Suprapubic skin (tissue), 3 donors: ENCODE measurements around the gene GNAS-AS1.

Experiments
- POLR2A ChIP-seq, 2 donors: fragments of 450-650 bp; IDR thresholded peaks; one replicate each; pipeline ENCODE4 v1.6.1; 2017; ENCODE audit warnings: antibody characterized with exemption in 2 of 2, mild to moderate bottlenecking in 2 of 2, moderate library complexity in 2 of 2
- TF ChIP-seq, protein P1 (sequence below), 2 donors: fragments of 200-600 bp in 1 of 2; fragments of 450-650 bp in 1 of 2; sonication (generic) in 1 of 2; IDR thresholded peaks; one replicate each; pipeline ENCODE4 v1.5.1; 2016 to 2019; ENCODE audit warnings: antibody characterized with exemption in 2 of 2, mild to moderate bottlenecking in 1 of 2, moderate library complexity in 1 of 2

DNA sequence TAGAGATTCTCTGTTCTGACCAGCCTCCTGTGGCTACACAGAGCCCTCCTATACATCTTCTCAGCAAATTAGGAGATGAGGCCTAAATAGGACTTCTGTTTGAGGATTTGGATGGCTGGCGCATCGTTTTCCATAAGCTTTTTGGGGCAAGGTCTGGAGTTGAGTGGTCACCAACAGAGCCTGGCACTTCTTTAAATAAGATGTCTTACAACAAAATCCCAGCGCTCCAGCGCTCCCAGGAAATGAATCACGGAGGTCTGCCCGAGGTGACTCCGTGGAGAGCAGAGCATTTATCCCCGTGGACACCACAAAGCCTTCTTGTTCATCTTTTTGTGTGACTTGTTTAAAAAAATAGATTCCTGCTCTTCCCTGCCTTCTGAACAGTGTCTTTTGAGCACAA is 75.3 kb downstream of the GNAS-AS1 start:
- TF ChIP-seq, protein P1, sequence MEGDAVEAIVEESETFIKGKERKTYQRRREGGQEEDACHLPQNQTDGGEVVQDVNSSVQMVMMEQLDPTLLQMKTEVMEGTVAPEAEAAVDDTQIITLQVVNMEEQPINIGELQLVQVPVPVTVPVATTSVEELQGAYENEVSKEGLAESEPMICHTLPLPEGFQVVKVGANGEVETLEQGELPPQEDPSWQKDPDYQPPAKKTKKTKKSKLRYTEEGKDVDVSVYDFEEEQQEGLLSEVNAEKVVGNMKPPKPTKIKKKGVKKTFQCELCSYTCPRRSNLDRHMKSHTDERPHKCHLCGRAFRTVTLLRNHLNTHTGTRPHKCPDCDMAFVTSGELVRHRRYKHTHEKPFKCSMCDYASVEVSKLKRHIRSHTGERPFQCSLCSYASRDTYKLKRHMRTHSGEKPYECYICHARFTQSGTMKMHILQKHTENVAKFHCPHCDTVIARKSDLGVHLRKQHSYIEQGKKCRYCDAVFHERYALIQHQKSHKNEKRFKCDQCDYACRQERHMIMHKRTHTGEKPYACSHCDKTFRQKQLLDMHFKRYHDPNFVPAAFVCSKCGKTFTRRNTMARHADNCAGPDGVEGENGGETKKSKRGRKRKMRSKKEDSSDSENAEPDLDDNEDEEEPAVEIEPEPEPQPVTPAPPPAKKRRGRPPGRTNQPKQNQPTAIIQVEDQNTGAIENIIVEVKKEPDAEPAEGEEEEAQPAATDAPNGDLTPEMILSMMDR (IDR thresholded peaks at IDR 0.05): no peak
- no peak for TF ChIP-seq POLR2A (IDR thresholded peaks at IDR 0.05)
